Large intestine (tissue), 3 donors: ENCODE measurements around the gene B4GALNT3. TPM values are rescaled to one million over a fixed set of nuclear protein-coding genes. Genes with fewer than 3 reads are reported as not detected.

Experiments
- DNase-seq, 2 donors: peaks; one replicate each; pipeline versions ENCODE4 v3.0.0 to v3.0.0-alpha.2; 2013
- H3K27ac ChIP-seq: one replicate; pipeline ENCODE4 v1.5.1; 2013; ENCODE audit warnings: low read length
- H3K27me3 ChIP-seq: 2 replicates; pipeline ENCODE4 v1.6.1; 2013; ENCODE audit warnings: low read length; ENCODE audit not compliant: control insufficient read depth, insufficient read depth
- H3K36me3 ChIP-seq: 2 replicates; pipeline ENCODE4 v1.6.1; 2013; ENCODE audit warnings: low read length; ENCODE audit not compliant: control insufficient read depth, insufficient read depth
- H3K4me1 ChIP-seq: one replicate; pipeline ENCODE4 v1.6.1; 2013; ENCODE audit warnings: low read length; ENCODE audit not compliant: control insufficient read depth, insufficient read depth
- H3K4me3 ChIP-seq: one replicate; pipeline ENCODE4 v1.5.1; 2013; ENCODE audit warnings: low read length
- H3K9me3 ChIP-seq: one replicate; pipeline ENCODE4 v1.6.1; 2013; ENCODE audit warnings: mild to moderate bottlenecking, low read depth, low read length, moderate library complexity; ENCODE audit not compliant: control insufficient read depth
- WGBS: methylation state at CpG from one replicate; pipeline ENCODE4 v1.1.5; 2013; ENCODE audit warnings: low lambda C conversion rate; ENCODE audit not compliant: insufficient coverage; 5-methylcytosine and 5-hydroxymethylcytosine counted together
- polyA plus RNA-seq: library from polyadenylated mRNA; unstranded; fragments of 120-200 nt; gene quantifications from one replicate; pipeline ENCODE4 v1.2.1, GENCODE V29; 2013

Gene B4GALNT3
- polyA plus RNA-seq, 1 donor = 5.9 TPM

- no peaks in the 10 kb centered on the region for H3K36me3 ChIP-seq
- H3K27me3 ChIP-seq = no peaks in the 10 kb centered on the region
- peaks cover 12% of the 10 kb centered on the region for H3K4me1 ChIP-seq
- no peak for DNase-seq
- H3K9me3 ChIP-seq = peaks cover 14% of the 10 kb centered on the region
- H3K27ac ChIP-seq = no peak overlapping the region
- H3K4me3 ChIP-seq = no peak overlapping the region
- no CpG with 5 or more reads among the region's 5 CpGs for WGBS
These were observed 49.1 kb downstream of the B4GALNT3 start for GRCh38 chr12:508795-509194.

GRCh38 chr12:509500-509899, 49.8 kb downstream of the B4GALNT3 start:
- H3K36me3 ChIP-seq = no peaks in the 10 kb centered on the region
- peaks cover 12% of the 10 kb centered on the region for H3K4me1 ChIP-seq
- no peak overlapping the region for H3K27ac ChIP-seq
- peaks cover 14% of the 10 kb centered on the region for H3K9me3 ChIP-seq
- no peaks in the 10 kb centered on the region for H3K27me3 ChIP-seq
- DNase-seq = no peak
- no peak overlapping the region for H3K4me3 ChIP-seq
- WGBS = no CpG with 5 or more reads among the region's 5 CpGs

GRCh38 chr12:510071-510825, 50.5 kb downstream of the B4GALNT3 start:
- H3K27me3 ChIP-seq = no peaks in the 10 kb centered on the region
- no CpG with 5 or more reads among the region's 12 CpGs for whole genome bisulfite sequencing

GRCh38 chr12:512933-513332, 53.2 kb downstream of the B4GALNT3 start:
- Histone ChIP-seq H3K27ac (no peak overlapping the region), H3K9me3 (peaks cover 14% of the 10 kb centered on the region)

More at GRCh38 chr12:510071-510825, 50.5 kb downstream of the B4GALNT3 start:
- H3K4me1 ChIP-seq = peaks cover 12% of the 10 kb centered on the region
- no peaks in the 10 kb centered on the region for H3K36me3 ChIP-seq
- peak; percentile 14 to 49 for DNase-seq
- peaks cover 14% of the 10 kb centered on the region for H3K9me3 ChIP-seq
- no peak overlapping the region for H3K4me3 ChIP-seq
- no peak overlapping the region for H3K27ac ChIP-seq

GRCh38 chr12:513446-513845, 53.7 kb downstream of the B4GALNT3 start:
- H3K9me3 ChIP-seq = peaks cover 14% of the 10 kb centered on the region
- no CpG with 5 or more reads among the region's 7 CpGs for WGBS
- DNase-seq = no peak
- no peaks in the 10 kb centered on the region for H3K36me3 ChIP-seq
- H3K4me3 ChIP-seq = no peak overlapping the region
- H3K4me1 ChIP-seq = peaks cover 12% of the 10 kb centered on the region
- H3K27ac ChIP-seq = no peak overlapping the region
- H3K27me3 ChIP-seq = no peaks in the 10 kb centered on the region

More at GRCh38 chr12:512933-513332, 53.2 kb downstream of the B4GALNT3 start:
- H3K4me3 ChIP-seq = no peak overlapping the region
- H3K36me3 ChIP-seq = no peaks in the 10 kb centered on the region
- 100% methylated on average over 2 of the region's 6 CpGs for WGBS
- no peak for DNase-seq
- no peaks in the 10 kb centered on the region for H3K27me3 ChIP-seq
- H3K4me1 ChIP-seq = peaks cover 12% of the 10 kb centered on the region

GRCh38 chr12:517538-517937, 57.8 kb downstream of the B4GALNT3 start:
- WGBS = no CpG with 5 or more reads among the region's 3 CpGs
- Histone ChIP-seq H3K4me1 (no peaks in the 10 kb centered on the region), H3K4me3 (no peak overlapping the region), H3K27ac (no peak overlapping the region), H3K27me3 (no peaks in the 10 kb centered on the region), H3K9me3 (peaks cover 5% of the 10 kb centered on the region), H3K36me3 (no peaks in the 10 kb centered on the region)
- DNase-seq = no peak

GRCh38 chr12:520119-520518, 60.4 kb downstream of the B4GALNT3 start:
- Histone ChIP-seq H3K9me3 (no peaks in the 10 kb centered on the region), H3K27ac (no peak overlapping the region), H3K4me3 (no peak overlapping the region), H3K36me3 (no peaks in the 10 kb centered on the region), H3K27me3 (no peaks in the 10 kb centered on the region), H3K4me1 (no peaks in the 10 kb centered on the region)
- no CpG with 5 or more reads among the region's 2 CpGs for WGBS
- DNase-seq = no peak

- no peak overlapping the region for H3K27ac ChIP-seq
- DNase-seq = no peak
- H3K36me3 ChIP-seq = no peaks in the 10 kb centered on the region
- H3K4me3 ChIP-seq = no peak overlapping the region
- no peaks in the 10 kb centered on the region for H3K4me1 ChIP-seq
- no peaks in the 10 kb centered on the region for H3K9me3 ChIP-seq
- no CpG with 5 or more reads among the region's 7 CpGs for WGBS
- no peaks in the 10 kb centered on the region for H3K27me3 ChIP-seq
These were observed 63.1 kb downstream of the B4GALNT3 start for GRCh38 chr12:522692-523378.

GRCh38 chr12:524167-524951, 64.6 kb downstream of the B4GALNT3 start:
- no peak for DNase-seq
- 80% methylated on average over 1 of the region's 10 CpGs for WGBS
- no peaks in the 10 kb centered on the region for H3K9me3 ChIP-seq

GRCh38 chr12:526089-526488, 66.3 kb downstream of the B4GALNT3 start:
- WGBS = no CpG with 5 or more reads among the region's 6 CpGs
- Histone ChIP-seq H3K9me3 (no peaks in the 10 kb centered on the region), H3K27ac (no peak overlapping the region), H3K4me3 (no peak overlapping the region), H3K36me3 (no peaks in the 10 kb centered on the region), H3K27me3 (no peaks in the 10 kb centered on the region), H3K4me1 (no peaks in the 10 kb centered on the region)
- no peak for DNase-seq

More at GRCh38 chr12:524167-524951, 64.6 kb downstream of the B4GALNT3 start:
- no peaks in the 10 kb centered on the region for H3K4me1 ChIP-seq
- no peak overlapping the region for H3K4me3 ChIP-seq
- no peaks in the 10 kb centered on the region for H3K27me3 ChIP-seq
- H3K27ac ChIP-seq = no peak overlapping the region
- no peaks in the 10 kb centered on the region for H3K36me3 ChIP-seq
